Endothelial cell of umbilical vein (primary cell): ENCODE measurements around the gene PALM. TPM values are rescaled to one million over a fixed set of nuclear protein-coding genes. Genes with fewer than 3 reads are reported as not detected.

Experiments used
- BruUV-seq: library from RNA; stranded (reverse); fragments of 400-500 nt; replicated peaks from 2 replicates; lab custom pipeline; 2021; lab: Mats Ljungman, UMichigan
- CTCF ChIA-PET: fragments of 300-600, 350-600 bp; sonication (Branson Sonifier 250); formaldehyde crosslinking; loops from one replicate; lab custom pipeline; 2021; ENCODE audit warnings: antibody characterized with exemption, inconsistent platforms; lab: Charles Lee
- POLR2A ChIA-PET: fragments of 300-600, 350-600 bp; sonication (Branson Sonifier 250); formaldehyde crosslinking; loops from one replicate; lab custom pipeline; 2021; ENCODE audit warnings: antibody characterized with exemption, inconsistent platforms; lab: Charles Lee
- DNase-seq: peaks from one replicate; pipeline ENCODE4 v3.0.0-alpha.2; 2011; ENCODE audit warnings: low read depth, low spot score
- FAIRE-seq: peaks from 2 replicates; lab custom pipeline; 2011; peaks lifted over from hg19 to GRCh38; lab: Jason Lieb, UNC
- H2AFZ ChIP-seq: 2 replicates; pipeline ENCODE4 v1.6.0; 2012; ENCODE audit warnings: low read depth, low read length, control low read depth, inconsistent platforms
- H3K27ac ChIP-seq: 2 replicates; pipeline ENCODE4 v1.5.1; 2011; ENCODE audit warnings: low read depth, mild to moderate bottlenecking, control low read depth, low read length, moderate library complexity; ENCODE audit not compliant: insufficient read depth
- H3K27me3 ChIP-seq, 2 experiments: 2 replicates each; pipeline versions ENCODE4 v1.6.0 to v1.6.1; 2011; ENCODE audit warnings: low read length in 2 of 2, mixed read lengths in 1 of 2; ENCODE audit not compliant: control insufficient read depth in 2 of 2, insufficient read depth in 2 of 2
- H3K36me3 ChIP-seq, 2 experiments: 2 replicates in 1 of 2; 3 replicates in 1 of 2; pipeline ENCODE4 v1.5.1; 2011; ENCODE audit warnings: low read length in 2 of 2, mild to moderate bottlenecking in 1 of 2, moderate library complexity in 1 of 2; ENCODE audit not compliant: control insufficient read depth in 2 of 2, insufficient read depth in 2 of 2; ENCODE audit errors: extremely low read depth in 1 of 2
- H3K4me1 ChIP-seq: 3 replicates; pipeline ENCODE4 v1.5.1; 2011; ENCODE audit warnings: mild to moderate bottlenecking, low read length; ENCODE audit not compliant: control insufficient read depth, insufficient read depth; ENCODE audit errors: extremely low read depth
- H3K4me2 ChIP-seq: 2 replicates; pipeline ENCODE4 v1.6.1; 2011; ENCODE audit warnings: low read length, control low read depth, mixed read lengths; ENCODE audit not compliant: insufficient read depth
- H3K4me3 ChIP-seq, 3 experiments: fragments of 200-600 bp in 1 of 3; sonication (generic), shearing (Covaris generic) in 1 of 3; replicated peaks in 1 of 3; 2 replicates each; pipeline ENCODE4 v1.5.1; 2011 to 2016; ENCODE audit warnings: control low read depth in 3 of 3, low read length in 3 of 3, mild to moderate bottlenecking in 2 of 3, inconsistent platforms in 1 of 3, low read depth in 1 of 3, moderate library complexity in 1 of 3; ENCODE audit not compliant: insufficient read depth in 1 of 3
- H3K79me2 ChIP-seq: 2 replicates; pipeline ENCODE4 v1.6.0; 2012; ENCODE audit warnings: low read length, inconsistent platforms; ENCODE audit not compliant: control insufficient read depth, insufficient read depth
- H3K9ac ChIP-seq: replicated peaks from 2 replicates; pipeline ENCODE3; 2011; ENCODE audit warnings: low read length, control low read depth; ENCODE audit not compliant: insufficient read depth; ENCODE audit errors: extremely low read depth
- H3K9me1 ChIP-seq: replicated peaks from 3 replicates; pipeline ENCODE4 v1.6.0; 2011; ENCODE audit warnings: mild to moderate bottlenecking, low read length; ENCODE audit not compliant: control insufficient read depth, insufficient read depth; ENCODE audit errors: extremely low read depth
- H3K9me3 ChIP-seq: replicated peaks from 2 replicates; pipeline ENCODE4 v1.5.1; 2012; ENCODE audit warnings: low read length, inconsistent platforms; ENCODE audit not compliant: control insufficient read depth, insufficient read depth
- H4K20me1 ChIP-seq: replicated peaks from 2 replicates; pipeline ENCODE3; 2011; ENCODE audit warnings: mild to moderate bottlenecking, low read length; ENCODE audit not compliant: control insufficient read depth, insufficient read depth; ENCODE audit errors: extremely low read depth
- CTCF ChIP-seq, 2 donors: IDR thresholded peaks; 1 replicate in 1 of 2; 2 replicates in 1 of 2; pipeline ENCODE4 v1.5.1; 2011; ENCODE audit warnings: low read length in 2 of 2, mild to moderate bottlenecking in 2 of 2, moderate library complexity in 2 of 2, control low read depth in 1 of 2, inconsistent platforms in 1 of 2, low read depth in 1 of 2; ENCODE audit not compliant: insufficient read depth in 1 of 2; ENCODE audit errors: extremely low read depth in 1 of 2
- EZH2 ChIP-seq: IDR thresholded peaks from 2 replicates; pipeline ENCODE4 v1.6.1; 2012; ENCODE audit warnings: borderline replicate concordance, low read depth, mild to moderate bottlenecking, moderate library complexity, low read length, inconsistent platforms; ENCODE audit not compliant: severe bottlenecking
- FOS ChIP-seq: IDR thresholded peaks from 2 replicates; pipeline ENCODE4 v1.6.1; 2011; ENCODE audit warnings: mild to moderate bottlenecking, low read length, moderate library complexity, borderline replicate concordance; ENCODE audit not compliant: insufficient read depth
- GATA2 ChIP-seq: IDR thresholded peaks from 2 replicates; pipeline ENCODE4 v1.7.0; 2011; ENCODE audit warnings: low read depth, mild to moderate bottlenecking, moderate library complexity, mixed read lengths, low read length; ENCODE audit not compliant: insufficient read length, insufficient read depth
- JUN ChIP-seq: IDR thresholded peaks from 2 replicates; pipeline ENCODE4 v1.6.1; 2011; ENCODE audit warnings: borderline replicate concordance, low read depth; ENCODE audit not compliant: insufficient read length, insufficient read depth
- MAX ChIP-seq: IDR thresholded peaks from 2 replicates; pipeline ENCODE4 v1.6.1; 2011; ENCODE audit not compliant: insufficient read depth, insufficient read length
- MYC ChIP-seq: IDR thresholded peaks from one replicate; pipeline ENCODE4 v1.6.1; 2011; ENCODE audit warnings: mild to moderate bottlenecking, low read depth, low read length
- POLR2A ChIP-seq: IDR thresholded peaks from 2 replicates; pipeline ENCODE4 v1.6.1; 2012; ENCODE audit warnings: low read depth, mild to moderate bottlenecking, control low read depth, low read length
- POLR2AphosphoS5 ChIP-seq: IDR thresholded peaks from 2 replicates; pipeline ENCODE4 v1.6.1; 2012; ENCODE audit warnings: low read depth, mild to moderate bottlenecking, control low read depth, low read length, moderate library complexity; ENCODE audit not compliant: insufficient read depth
- dilution Hi-C: fragments of 300-500 bp; cut with MboI; formaldehyde crosslinking; loops from one replicate; pipeline ENCODE4 v1.15.0; 2019; ENCODE audit warnings: low sequenced_read_pairs; ENCODE audit not compliant: extremely low pct_ligation_motif_present
- intact Hi-C: fragments of 100-400 bp; cut with micrococcal nuclease; formaldehyde crosslinking; loops from one replicate; pipeline ENCODE4 v1.10.0; 2022
- polyA plus RNA-seq, 4 experiments: library from polyadenylated mRNA; depleted of rRNA in 3 of 4; stranded (reverse) in 3 of 4; unstranded in 1 of 4; fragments of >200 nt; gene quantifications; 2 replicates each; pipeline versions ENCODE4 v1.2.1 to v1.2.3, GENCODE V29; 2011 to 2012; ENCODE audit warnings: missing spikeins in 1 of 4
- total RNA-seq: library from RNA; stranded (reverse); gene quantifications from 2 replicates; pipeline ENCODE4 v1.2.3, GENCODE V29; 2021

The PALM gene
- total and polyA plus RNA-seq, 2 donors (not counting 3 experiments of a cell fraction or from before 2014, with no cell fraction given) = 3.9 to 31.8 TPM

GRCh38 chr19:750640-751423, 42.1 kb downstream of the PALM start, which contains the start of gene MISP:
TSS of gene MISP (plus strand) at chr19:751112. CDS start at chr19:756947, 5,835 bp downstream.
- Histone ChIP-seq H3K4me3 (no peak within 1 kb of the TSS), H2AFZ (no peak within 1 kb of the TSS), H3K4me2 (no peak within 1 kb of the TSS), H3K4me1 (no peaks in the 10 kb centered on the region), H4K20me1 (no peaks in the 10 kb centered on the region), H3K79me2 (no peaks in the 10 kb centered on the region), H3K9me3 (no peaks in the 10 kb centered on the region), H3K27ac (no peak within 1 kb of the TSS), H3K9ac (no peak within 1 kb of the TSS), H3K9me1 (no peaks in the 10 kb centered on the region), H3K27me3 (no peaks in the 10 kb centered on the region), H3K36me3 (no peaks in the 10 kb centered on the region)
- no peak for FAIRE-seq
- ChIA-PET POLR2A (no interaction called here), CTCF (interaction anchor here (1.0 to 1.3 kb wide), 2 partner anchors 17 to 19 kb away, joined by 3 to 4 read pairs; no protein-coding TSS in a partner anchor)
- BruUV-seq = no TSS peak
- dilution Hi-C loops = no loop called here
- intact Hi-C loops = no loop called here
- TF ChIP-seq CTCF (IDR thresholded peaks at IDR 0.05; ENCODE audit: extremely low read depth in 1 of 2, insufficient read depth in 1 of 2, low read depth in 1 of 2, low read length in 2 of 2) = no peak
- no peak for DNase-seq

- no TSS peak for BruUV-seq
- FAIRE-seq (peak; percentile 64), DNase-seq (no peak)
- H4K20me1 ChIP-seq = no peaks in the 10 kb centered on the region
- no peak for TF ChIP-seq MAX
- no peak for TF ChIP-seq FOS
- no peak for TF ChIP-seq CTCF (IDR thresholded peaks at IDR 0.05; ENCODE audit: extremely low read depth in 1 of 2, insufficient read depth in 1 of 2, low read depth in 1 of 2, low read length in 2 of 2)
- TF ChIP-seq POLR2A = no peak
- no peak for TF ChIP-seq EZH2
- no peak for TF ChIP-seq POLR2AphosphoS5
- TF ChIP-seq GATA2 = no peak
- no peak for TF ChIP-seq JUN
- TF ChIP-seq MYC = no peak
- no peak overlapping the region for H3K27ac ChIP-seq
- intact Hi-C loops = no loop called here
- no peak overlapping the region for H3K4me3 ChIP-seq
- H2AFZ ChIP-seq = no peak overlapping the region
- H3K27me3 ChIP-seq = no peaks in the 10 kb centered on the region
- ChIA-PET CTCF (interaction anchor here (1.0 kb wide), 1 partner anchor 17 kb away, joined by 4 read pairs; no protein-coding TSS in a partner anchor), POLR2A (no interaction called here)
- no peaks in the 10 kb centered on the region for H3K4me1 ChIP-seq
- no peaks in the 10 kb centered on the region for H3K79me2 ChIP-seq
- H3K9me1 ChIP-seq = no peaks in the 10 kb centered on the region
- no peaks in the 10 kb centered on the region for H3K9me3 ChIP-seq
- no peak overlapping the region for H3K9ac ChIP-seq
- H3K36me3 ChIP-seq = no peaks in the 10 kb centered on the region
- no peak overlapping the region for H3K4me2 ChIP-seq
- dilution Hi-C loops = no loop called here
Measured at GRCh38 chr19:751501-752341, 43.0 kb downstream of the PALM start.
